Measurements from ENCODE around the gene CEP128. TPM values are rescaled to one million over a fixed set of nuclear protein-coding genes. Genes with fewer than 3 reads are reported as not detected.

The CEP128 gene
- total RNA-seq, 1 donor from 2014 or later: 6.1 TPM

DNA sequence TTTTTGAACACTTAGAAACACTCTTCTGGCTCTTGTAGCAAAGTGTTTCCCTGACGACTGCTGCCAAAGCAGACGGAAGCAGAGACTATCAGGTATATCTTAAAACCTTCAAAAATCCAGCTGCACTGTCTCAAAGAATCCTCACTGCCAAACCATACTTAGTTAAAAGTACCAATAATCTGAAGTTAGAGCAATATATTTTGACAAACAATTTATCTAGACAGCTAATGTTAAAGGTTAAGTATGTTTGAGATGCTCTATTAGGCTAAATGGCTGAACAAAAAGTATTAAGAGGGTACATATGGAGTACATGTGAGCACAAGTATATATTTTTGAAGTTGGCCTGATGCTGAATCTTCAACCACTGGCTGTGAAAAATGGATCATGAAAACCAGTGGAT lies 398.3 kb downstream of the CEP128 start:
- TF ChIP-seq, protein P1, sequence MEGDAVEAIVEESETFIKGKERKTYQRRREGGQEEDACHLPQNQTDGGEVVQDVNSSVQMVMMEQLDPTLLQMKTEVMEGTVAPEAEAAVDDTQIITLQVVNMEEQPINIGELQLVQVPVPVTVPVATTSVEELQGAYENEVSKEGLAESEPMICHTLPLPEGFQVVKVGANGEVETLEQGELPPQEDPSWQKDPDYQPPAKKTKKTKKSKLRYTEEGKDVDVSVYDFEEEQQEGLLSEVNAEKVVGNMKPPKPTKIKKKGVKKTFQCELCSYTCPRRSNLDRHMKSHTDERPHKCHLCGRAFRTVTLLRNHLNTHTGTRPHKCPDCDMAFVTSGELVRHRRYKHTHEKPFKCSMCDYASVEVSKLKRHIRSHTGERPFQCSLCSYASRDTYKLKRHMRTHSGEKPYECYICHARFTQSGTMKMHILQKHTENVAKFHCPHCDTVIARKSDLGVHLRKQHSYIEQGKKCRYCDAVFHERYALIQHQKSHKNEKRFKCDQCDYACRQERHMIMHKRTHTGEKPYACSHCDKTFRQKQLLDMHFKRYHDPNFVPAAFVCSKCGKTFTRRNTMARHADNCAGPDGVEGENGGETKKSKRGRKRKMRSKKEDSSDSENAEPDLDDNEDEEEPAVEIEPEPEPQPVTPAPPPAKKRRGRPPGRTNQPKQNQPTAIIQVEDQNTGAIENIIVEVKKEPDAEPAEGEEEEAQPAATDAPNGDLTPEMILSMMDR (IDR thresholded peaks at IDR 0.05): no peak
- Histone ChIP-seq H3K4me1 (no peaks in the 10 kb centered on the region), H3K27me3 (no peaks in the 10 kb centered on the region), H3K9me3 (no peaks in the 10 kb centered on the region), H3K36me3 (no peaks in the 10 kb centered on the region), H3K27ac (no peak overlapping the region), H3K4me3 (no peak overlapping the region)
- intact Hi-C loops (cut with DNase I): no loop called here
- DNase-seq: no peak
- ATAC-seq: no peak

DNA sequence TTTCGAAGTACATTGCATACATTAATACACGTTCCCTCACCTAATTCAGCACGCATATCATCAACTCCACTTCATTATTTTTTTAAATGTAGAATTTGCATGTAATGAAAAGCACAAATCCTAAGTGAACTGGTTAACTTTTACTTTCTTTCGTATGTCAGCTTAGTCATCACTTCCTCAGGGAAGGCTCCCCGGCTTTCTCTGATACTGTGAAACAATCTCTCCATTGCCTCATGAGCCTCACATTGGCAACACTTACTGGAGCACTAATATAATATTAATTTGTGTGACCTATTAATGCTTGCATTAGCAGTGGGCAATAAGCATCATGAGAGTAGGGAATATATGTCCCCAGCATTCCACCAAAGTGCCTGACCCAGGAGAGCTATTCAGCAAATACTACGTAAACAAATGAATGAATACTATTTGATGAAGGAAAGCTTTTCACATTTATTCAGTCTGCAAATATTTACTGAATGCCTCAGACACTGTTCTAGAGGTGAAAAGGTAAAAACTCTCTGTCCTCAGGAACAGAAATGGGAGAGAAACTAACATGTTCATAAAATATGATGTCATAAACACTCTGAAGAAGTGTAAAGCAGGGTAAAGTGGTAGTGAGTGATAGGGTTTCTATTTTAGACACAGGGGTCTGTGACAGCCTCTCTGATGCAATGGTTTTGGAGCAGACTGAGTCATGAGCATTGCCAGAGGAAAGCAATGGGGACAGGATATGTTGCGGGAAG lies 402.7 kb downstream of the CEP128 start:
- intact Hi-C loops (cut with DNase I): no loop called here
- Histone ChIP-seq H3K27me3 (no peaks in the 10 kb centered on the region), H3K36me3 (no peaks in the 10 kb centered on the region), H3K9me3 (no peaks in the 10 kb centered on the region), H3K27ac (no peak overlapping the region), H3K4me3 (no peak overlapping the region), H3K4me1 (no peaks in the 10 kb centered on the region)
- TF ChIP-seq, protein P1 (IDR thresholded peaks at IDR 0.05): no peak
- no peak for DNase-seq
- ATAC-seq: no peak

DNA sequence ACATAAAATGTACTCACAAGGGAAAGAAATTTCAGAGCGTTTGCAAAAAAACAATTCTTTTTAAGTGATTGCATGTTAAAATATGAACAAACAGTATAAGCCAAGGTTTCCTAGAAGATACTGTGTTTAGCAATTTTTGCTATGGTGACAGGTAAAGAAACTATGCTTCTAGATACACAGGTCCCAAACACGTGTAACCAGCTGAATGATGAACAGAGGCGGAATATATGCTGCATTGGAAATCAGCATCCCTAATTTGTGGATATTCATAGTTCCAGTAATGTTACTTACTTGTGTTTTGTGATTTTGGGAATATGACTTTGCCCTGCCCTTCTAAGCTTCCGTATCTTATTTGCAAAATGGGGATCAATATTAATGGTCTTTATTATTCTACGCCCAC lies 403.9 kb downstream of the CEP128 start:
- DNase-seq (no peak), ATAC-seq (no peak)
- intact Hi-C loops (cut with DNase I): no loop called here
- Histone ChIP-seq H3K4me3 (no peak overlapping the region), H3K9me3 (no peaks in the 10 kb centered on the region), H3K27ac (no peak overlapping the region), H3K4me1 (no peaks in the 10 kb centered on the region), H3K36me3 (no peaks in the 10 kb centered on the region), H3K27me3 (no peaks in the 10 kb centered on the region)
- TF ChIP-seq, protein P1 (IDR thresholded peaks at IDR 0.05): no peak

DNA sequence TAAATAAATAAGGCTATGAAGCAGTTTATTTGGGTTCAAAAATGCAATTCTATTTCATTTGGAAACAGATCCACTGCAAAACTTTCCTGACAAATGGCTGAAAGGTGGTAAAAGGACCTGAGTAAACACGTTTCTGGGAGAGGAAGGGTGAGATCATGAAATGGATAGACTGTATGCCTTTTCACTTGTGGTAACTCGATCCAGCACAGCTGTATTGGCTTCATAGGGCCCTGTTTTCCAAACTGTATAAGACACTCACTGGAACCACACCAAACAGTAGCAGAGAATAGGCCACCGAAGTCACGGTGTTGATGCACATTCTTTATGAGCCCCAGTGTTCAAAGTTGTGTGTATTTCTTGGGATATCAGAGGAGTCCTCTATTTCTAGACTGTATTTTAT lies 405.1 kb downstream of the CEP128 start:
- ATAC-seq (no peak), DNase-seq (no peak)
- intact Hi-C loops (cut with DNase I): no loop called here

DNA sequence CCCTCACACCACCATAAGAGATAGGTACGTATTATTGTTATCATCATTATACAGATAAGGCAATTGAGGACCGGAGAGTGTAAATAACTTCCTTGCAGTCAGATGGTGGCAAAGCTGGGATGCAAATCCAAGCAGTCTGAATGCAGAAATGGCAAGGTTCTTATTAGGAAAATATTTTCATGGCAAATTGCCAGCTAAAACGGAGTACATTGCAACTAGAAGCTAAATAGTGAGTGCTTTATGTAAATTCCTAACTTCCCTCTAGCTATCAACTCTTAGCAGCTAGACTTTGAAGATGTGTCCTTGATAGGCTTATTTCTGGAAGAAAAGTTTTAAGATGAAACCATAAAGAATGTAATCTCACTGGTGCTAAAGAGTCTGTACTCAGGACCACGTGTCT lies 406.4 kb downstream of the CEP128 start:
- Histone ChIP-seq H3K4me1 (no peaks in the 10 kb centered on the region), H3K27me3 (no peaks in the 10 kb centered on the region), H3K4me3 (no peak overlapping the region), H3K9me3 (no peaks in the 10 kb centered on the region), H3K27ac (no peak overlapping the region), H3K36me3 (no peaks in the 10 kb centered on the region)
- DNase-seq (no peak), ATAC-seq (no peak)
- TF ChIP-seq, protein P1 (IDR thresholded peaks at IDR 0.05): no peak
- intact Hi-C loops (cut with DNase I): no loop called here

More for the DNA sequence above, 405.1 kb downstream of the CEP128 start:
- Histone ChIP-seq H3K27ac (no peak overlapping the region), H3K9me3 (no peaks in the 10 kb centered on the region), H3K36me3 (no peaks in the 10 kb centered on the region), H3K27me3 (no peaks in the 10 kb centered on the region), H3K4me1 (no peaks in the 10 kb centered on the region), H3K4me3 (no peak overlapping the region)
- TF ChIP-seq, protein P1 (IDR thresholded peaks at IDR 0.05): no peak

All from upper lobe of right lung (tissue), 1 donor.